HG02623 (cell line): ENCODE data around the gene RS1.

Experiments
- ATAC-seq: cut with Tn5 transposase; IDR thresholded peaks from one replicate; pipeline ENCODE4 v1.9.1; 2021; ENCODE audit warnings: moderate library complexity; ENCODE audit not compliant: unreplicated experiment

The RS1 gene

GRCh38 chrX:18668071-18668835, 3.7 kb downstream of the RS1 start:
- no peak for ATAC-seq

GRCh38 chrX:18666614-18667013, 5.3 kb downstream of the RS1 start:
- ATAC-seq, result no peak

GRCh38 chrX:18664947-18665346, 7.0 kb downstream of the RS1 start:
- no peak for ATAC-seq

GRCh38 chrX:18661273-18661672, 10.6 kb downstream of the RS1 start:
- ATAC-seq, result no peak

- ATAC-seq, result no peak
Measured at GRCh38 chrX:18654875-18655836, 16.8 kb downstream of the RS1 start.

GRCh38 chrX:18652636-18653035, 19.3 kb downstream of the RS1 start:
- no peak for ATAC-seq

GRCh38 chrX:18650662-18651061, 21.2 kb downstream of the RS1 start:
- no peak for ATAC-seq

GRCh38 chrX:18649498-18649951, 22.4 kb downstream of the RS1 start:
- no peak for ATAC-seq

- no peak for ATAC-seq
Measured at GRCh38 chrX:18647621-18648020, 24.3 kb downstream of the RS1 start.

GRCh38 chrX:18643853-18644252, 28.1 kb downstream of the RS1 start:
- no peak for ATAC-seq

GRCh38 chrX:18643243-18643642, 28.7 kb downstream of the RS1 start:
- no peak for ATAC-seq

- no peak for ATAC-seq
Measured at GRCh38 chrX:18640686-18641085, 31.2 kb downstream of the RS1 start.

- ATAC-seq, result no peak
Measured at GRCh38 chrX:18639280-18639679, 32.6 kb downstream of the RS1 start.

- ATAC-seq, result no peak
Measured at GRCh38 chrX:18638398-18638797, 33.5 kb downstream of the RS1 start.

GRCh38 chrX:18630934-18631333, 41.0 kb downstream of the RS1 start:
- ATAC-seq, result no peak

GRCh38 chrX:18624599-18624998, 47.3 kb downstream of the RS1 start:
- ATAC-seq, result no peak

GRCh38 chrX:18620349-18620748, 51.6 kb downstream of the RS1 start:
- ATAC-seq, result no peak

GRCh38 chrX:18619288-18619687, 52.6 kb downstream of the RS1 start:
- ATAC-seq, result no peak

GRCh38 chrX:18617407-18617750, 54.5 kb downstream of the RS1 start:
- no peak for ATAC-seq

- ATAC-seq, result no peak
Measured at GRCh38 chrX:18616688-18617406, 55.1 kb downstream of the RS1 start.

GRCh38 chrX:18613930-18614639, 57.8 kb downstream of the RS1 start:
- no peak for ATAC-seq
